Hepatocyte (in vitro differentiated cells): ENCODE data around the gene EXOSC9. TPM values are rescaled to one million over a fixed set of nuclear protein-coding genes. Genes with fewer than 3 reads are reported as not detected.

ENCODE experiments used
- DNase-seq: peaks from one replicate; pipeline ENCODE4 v3.0.0-alpha.2; 2016; ENCODE audit warnings: low spot score
- H2AFZ ChIP-seq: fragments of 200-600 bp; sonication (generic); 2 replicates; pipeline ENCODE4 v1.6.0; 2016; ENCODE audit warnings: antibody characterized with exemption, mild to moderate bottlenecking
- H3K27ac ChIP-seq: fragments of 200-600 bp; sonication (generic); 2 replicates; pipeline ENCODE4 v1.5.1; 2016; ENCODE audit warnings: mild to moderate bottlenecking
- H3K27me3 ChIP-seq: fragments of 200-600 bp; sonication (generic); 2 replicates; pipeline ENCODE4 v1.6.1; 2016
- H3K36me3 ChIP-seq: fragments of 200-600 bp; sonication (generic); replicated peaks from 2 replicates; pipeline ENCODE4 v1.5.1; 2016; ENCODE audit warnings: low read depth; ENCODE audit not compliant: insufficient read depth
- H3K4me1 ChIP-seq: fragments of 200-600 bp; sonication (generic); 2 replicates; pipeline ENCODE4 v1.5.1; 2016; ENCODE audit warnings: mild to moderate bottlenecking, moderate library complexity; ENCODE audit not compliant: insufficient read depth
- H3K4me2 ChIP-seq: fragments of 200-600 bp; sonication (generic); 2 replicates; pipeline ENCODE4 v1.6.0; 2016
- H3K4me3 ChIP-seq: fragments of 200-600 bp; sonication (generic); 2 replicates; pipeline ENCODE4 v1.5.1; 2016; ENCODE audit warnings: mild to moderate bottlenecking
- H3K79me2 ChIP-seq: fragments of 200-600 bp; sonication (generic); 2 replicates; pipeline ENCODE4 v1.6.0; 2017; ENCODE audit warnings: mild to moderate bottlenecking
- H3K9me2 ChIP-seq: fragments of 200-600 bp; sonication (generic); replicated peaks from 2 replicates; pipeline ENCODE4 v1.6.0; 2017; ENCODE audit warnings: mild to moderate bottlenecking; ENCODE audit not compliant: insufficient read depth
- H3K9me3 ChIP-seq: fragments of 200-600 bp; sonication (generic); 2 replicates; pipeline ENCODE4 v1.5.1; 2016; ENCODE audit warnings: low read depth, mild to moderate bottlenecking
- H4K20me1 ChIP-seq: fragments of 200-600 bp; sonication (generic); 2 replicates; pipeline ENCODE4 v1.6.0; 2016; ENCODE audit warnings: mild to moderate bottlenecking; ENCODE audit not compliant: insufficient read depth, poor library complexity, severe bottlenecking
- EZH2 ChIP-seq: fragments of 200-600 bp; sonication (generic); IDR thresholded peaks from 2 replicates; pipeline ENCODE4 v1.6.1; 2016; ENCODE audit warnings: antibody characterized with exemption, mild to moderate bottlenecking, borderline replicate concordance
- EZH2phosphoT487 ChIP-seq: fragments of 200-600 bp; sonication (generic); IDR thresholded peaks from one replicate; pipeline ENCODE4 v1.6.1; 2018; ENCODE audit warnings: antibody characterized with exemption, mild to moderate bottlenecking, low read depth, moderate library complexity; ENCODE audit not compliant: unreplicated experiment, severe bottlenecking
- WGBS: methylation state at CpG from one replicate; pipeline ENCODE4 v1.1.6; 2016; ENCODE audit warnings: low lambda C conversion rate; ENCODE audit errors: missing lambda C conversion rate; 5-methylcytosine and 5-hydroxymethylcytosine counted together
- polyA plus RNA-seq: library from polyadenylated mRNA; unstranded; fragments of >200 nt; fragmentation: Nextera tagmentation; extraction: Ambion mirVana; gene quantifications from 2 replicates; pipeline ENCODE4 v1.2.1, GENCODE V29; 2016
- total RNA-seq: library from RNA; depleted of rRNA; stranded (reverse); fragments of >200 nt; gene quantifications from 2 replicates; pipeline ENCODE4 v1.2.3, GENCODE V29; 2014
- TF ChIP-seq, protein P1 (sequence below): fragments of 200-600 bp; sonication (generic); IDR thresholded peaks from 2 replicates; pipeline ENCODE4 v1.5.1; 2016; ENCODE audit warnings: antibody characterized with exemption, mild to moderate bottlenecking; ENCODE audit not compliant: poor library complexity

Gene EXOSC9
- total and polyA plus RNA-seq, 2 experiments from 2014 or later, result 14.4 to 23.1 TPM

GRCh38 chr4:121785479-121785878, 15.6 kb upstream of the EXOSC9 start:
- Histone ChIP-seq H3K9me2 (no peaks in the 10 kb centered on the region), H3K4me2 (no peak overlapping the region), H3K9me3 (no peaks in the 10 kb centered on the region), H3K79me2 (no peaks in the 10 kb centered on the region), H3K27me3 (peaks cover 2% of the 10 kb centered on the region), H3K27ac (no peak overlapping the region), H3K4me3 (no peak overlapping the region), H3K36me3 (no peaks in the 10 kb centered on the region), H2AFZ (no peak overlapping the region), H4K20me1 (no peaks in the 10 kb centered on the region), H3K4me1 (no peaks in the 10 kb centered on the region)
- DNase-seq, result no peak
- TF ChIP-seq EZH2 (no peak), EZH2phosphoT487 (no peak)
- TF ChIP-seq, protein P1, sequence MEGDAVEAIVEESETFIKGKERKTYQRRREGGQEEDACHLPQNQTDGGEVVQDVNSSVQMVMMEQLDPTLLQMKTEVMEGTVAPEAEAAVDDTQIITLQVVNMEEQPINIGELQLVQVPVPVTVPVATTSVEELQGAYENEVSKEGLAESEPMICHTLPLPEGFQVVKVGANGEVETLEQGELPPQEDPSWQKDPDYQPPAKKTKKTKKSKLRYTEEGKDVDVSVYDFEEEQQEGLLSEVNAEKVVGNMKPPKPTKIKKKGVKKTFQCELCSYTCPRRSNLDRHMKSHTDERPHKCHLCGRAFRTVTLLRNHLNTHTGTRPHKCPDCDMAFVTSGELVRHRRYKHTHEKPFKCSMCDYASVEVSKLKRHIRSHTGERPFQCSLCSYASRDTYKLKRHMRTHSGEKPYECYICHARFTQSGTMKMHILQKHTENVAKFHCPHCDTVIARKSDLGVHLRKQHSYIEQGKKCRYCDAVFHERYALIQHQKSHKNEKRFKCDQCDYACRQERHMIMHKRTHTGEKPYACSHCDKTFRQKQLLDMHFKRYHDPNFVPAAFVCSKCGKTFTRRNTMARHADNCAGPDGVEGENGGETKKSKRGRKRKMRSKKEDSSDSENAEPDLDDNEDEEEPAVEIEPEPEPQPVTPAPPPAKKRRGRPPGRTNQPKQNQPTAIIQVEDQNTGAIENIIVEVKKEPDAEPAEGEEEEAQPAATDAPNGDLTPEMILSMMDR, result no peak
- 84% methylated on average over 4 of the region's 4 CpGs for WGBS

- H3K27ac ChIP-seq, result no peak overlapping the region
- no peak overlapping the region for H3K4me3 ChIP-seq
- no peak for DNase-seq
- no peaks in the 10 kb centered on the region for H3K79me2 ChIP-seq
- H3K27me3 ChIP-seq, result peaks cover 2% of the 10 kb centered on the region
- H3K36me3 ChIP-seq, result no peaks in the 10 kb centered on the region
- TF ChIP-seq EZH2, result no peak
- TF ChIP-seq, protein P1, result no peak
- TF ChIP-seq EZH2phosphoT487, result no peak
- no peaks in the 10 kb centered on the region for H3K4me1 ChIP-seq
- H3K9me2 ChIP-seq, result no peaks in the 10 kb centered on the region
- WGBS, result 84% methylated on average over 2 of the region's 2 CpGs
- no peaks in the 10 kb centered on the region for H4K20me1 ChIP-seq
- no peaks in the 10 kb centered on the region for H3K9me3 ChIP-seq
- no peak overlapping the region for H2AFZ ChIP-seq
- no peak overlapping the region for H3K4me2 ChIP-seq
These were observed 14.9 kb upstream of the EXOSC9 start for GRCh38 chr4:121786221-121786620.

DNA sequence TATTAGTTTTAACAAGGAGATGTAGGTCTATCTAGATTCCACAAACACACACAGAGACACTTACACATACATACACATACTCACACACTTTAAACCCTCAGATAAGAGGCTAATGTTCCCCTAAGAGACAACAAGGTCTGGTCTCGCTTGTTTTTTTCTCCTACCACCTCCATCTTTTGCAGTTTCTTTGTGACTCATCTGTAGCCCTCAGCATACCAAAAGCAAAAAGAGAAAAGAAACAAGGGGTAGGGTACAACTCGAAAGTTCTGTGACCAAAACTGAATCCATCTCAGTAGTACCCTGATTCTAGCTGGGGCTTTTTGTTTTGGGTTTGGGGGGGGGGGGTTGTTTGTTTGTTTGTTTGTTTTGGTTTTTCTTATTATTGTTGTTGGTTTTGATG, 12.2 kb upstream of the EXOSC9 start:
- 75% methylated on average over 2 of the region's 2 CpGs for WGBS
- no peak for TF ChIP-seq EZH2
- no peak for TF ChIP-seq EZH2phosphoT487
- TF ChIP-seq, protein P1, result no peak
- H3K4me2 ChIP-seq, result no peak overlapping the region

DNA sequence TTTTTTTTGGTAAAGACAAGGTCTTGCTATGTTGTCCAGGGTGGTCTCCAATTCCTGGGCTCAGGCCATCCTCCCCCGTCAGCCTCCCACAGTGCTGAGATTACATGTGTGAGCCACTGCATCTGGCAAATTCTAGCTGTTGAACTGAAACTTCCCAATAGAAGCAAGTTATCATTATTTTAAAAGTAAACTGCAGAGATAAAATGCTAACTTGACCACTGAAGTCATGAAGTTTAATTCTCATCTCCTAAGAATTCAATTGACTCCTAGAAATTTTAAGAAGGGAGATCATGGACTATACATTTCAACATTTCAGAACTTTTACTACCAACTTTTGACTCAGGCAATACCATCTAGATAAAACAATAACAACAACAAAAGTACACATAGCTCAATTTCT, 11.7 kb upstream of the EXOSC9 start:
- WGBS, result 81% methylated on average over 1 of the region's 1 CpG
- no peaks in the 10 kb centered on the region for H3K79me2 ChIP-seq
- H3K9me3 ChIP-seq, result no peaks in the 10 kb centered on the region
- no peaks in the 10 kb centered on the region for H3K36me3 ChIP-seq
- H3K27me3 ChIP-seq, result no peaks in the 10 kb centered on the region
- H3K4me1 ChIP-seq, result no peaks in the 10 kb centered on the region
- TF ChIP-seq EZH2 (no peak), EZH2phosphoT487 (no peak)
- TF ChIP-seq, protein P1, result no peak
- H4K20me1 ChIP-seq, result no peaks in the 10 kb centered on the region
- no peaks in the 10 kb centered on the region for H3K9me2 ChIP-seq
- no peak overlapping the region for H2AFZ ChIP-seq
- DNase-seq, result no peak
- H3K4me3 ChIP-seq, result no peak overlapping the region
- no peak overlapping the region for H3K27ac ChIP-seq
- H3K4me2 ChIP-seq, result no peak overlapping the region

More for the DNA sequence above, 12.2 kb upstream of the EXOSC9 start:
- no peaks in the 10 kb centered on the region for H3K79me2 ChIP-seq
- H2AFZ ChIP-seq, result no peak overlapping the region
- no peaks in the 10 kb centered on the region for H3K9me3 ChIP-seq
- H3K4me1 ChIP-seq, result no peaks in the 10 kb centered on the region
- no peaks in the 10 kb centered on the region for H4K20me1 ChIP-seq
- no peak for DNase-seq
- H3K36me3 ChIP-seq, result no peaks in the 10 kb centered on the region
- no peak overlapping the region for H3K4me3 ChIP-seq
- H3K27me3 ChIP-seq, result peaks cover under 1% of the 10 kb centered on the region
- no peak overlapping the region for H3K27ac ChIP-seq
- no peaks in the 10 kb centered on the region for H3K9me2 ChIP-seq
